H1 (cell line): Measurements from ENCODE around the gene CYP11A1. TPM values are rescaled to one million over a fixed set of nuclear protein-coding genes. Genes with fewer than 3 reads are reported as not detected.

Source experiments
- ATF3 ChIP-seq: IDR thresholded peaks from 2 replicates; pipeline ENCODE4 v1.6.1; 2011; ENCODE audit warnings: low read depth, mild to moderate bottlenecking, low read length; ENCODE audit not compliant: insufficient read depth
- BCL11A ChIP-seq, 2 experiments: IDR thresholded peaks; one replicate each; pipeline ENCODE4 v1.6.1; 2011; ENCODE audit warnings: low read depth in 2 of 2, low read length in 2 of 2, mild to moderate bottlenecking in 2 of 2
- BRCA1 ChIP-seq: IDR thresholded peaks from 2 replicates; pipeline ENCODE4 v1.6.1; 2012; ENCODE audit warnings: low read depth, low read length, improper control_type of control experiment
- CHD2 ChIP-seq: IDR thresholded peaks from 2 replicates; pipeline ENCODE4 v1.6.1; 2012; ENCODE audit warnings: low read length, improper control_type of control experiment
- CREB1 ChIP-seq: IDR thresholded peaks from 2 replicates; pipeline ENCODE4 v1.6.1; 2012; ENCODE audit warnings: inconsistent platforms
- CTBP2 ChIP-seq: IDR thresholded peaks from 2 replicates; pipeline ENCODE4 v1.7.0; 2011; ENCODE audit warnings: borderline replicate concordance, mild to moderate bottlenecking, moderate library complexity, mixed read lengths, low read length; ENCODE audit not compliant: insufficient read depth, insufficient read length
- E2F6 ChIP-seq: IDR thresholded peaks from 2 replicates; pipeline ENCODE4 v1.6.1; 2012; ENCODE audit warnings: inconsistent platforms
- EP300 ChIP-seq, 2 experiments: IDR thresholded peaks; 1 replicate in 1 of 2; 2 replicates in 1 of 2; pipeline ENCODE4 v1.6.1; 2011 to 2012; ENCODE audit warnings: low read depth in 2 of 2, low read length in 2 of 2, mild to moderate bottlenecking in 2 of 2, borderline replicate concordance in 1 of 2, inconsistent platforms in 1 of 2, moderate library complexity in 1 of 2
- FOSL1 ChIP-seq: IDR thresholded peaks from 2 replicates; pipeline ENCODE4 v1.6.1; 2011; ENCODE audit warnings: mild to moderate bottlenecking, low read depth, low read length, moderate library complexity; ENCODE audit not compliant: insufficient read depth
- HDAC6 ChIP-seq: IDR thresholded peaks from one replicate; pipeline ENCODE4 v1.7.1; 2012; ENCODE audit warnings: low read depth, mild to moderate bottlenecking, inconsistent platforms, low read length, moderate library complexity
- MAX ChIP-seq: IDR thresholded peaks from 2 replicates; pipeline ENCODE4 v1.6.1; 2012; ENCODE audit warnings: inconsistent platforms
- NANOG ChIP-seq: IDR thresholded peaks from 2 replicates; pipeline ENCODE4 v1.6.1; 2011; ENCODE audit warnings: low read length, low read depth, mild to moderate bottlenecking, inconsistent platforms; ENCODE audit not compliant: insufficient read depth, poor library complexity, severe bottlenecking
- NRF1 ChIP-seq: IDR thresholded peaks from 2 replicates; pipeline ENCODE4 v1.6.1; 2011; ENCODE audit warnings: mild to moderate bottlenecking, low read depth, low read length, improper control_type of control experiment
- RNF2 ChIP-seq: fragments of 200-900, 300-1000 bp; sonication (generic); IDR thresholded peaks from 2 replicates; pipeline ENCODE4 v1.7.1; 2016; ENCODE audit warnings: borderline replicate concordance, low read depth, mild to moderate bottlenecking, antibody characterized with exemption, low read length; ENCODE audit not compliant: poor library complexity, severe bottlenecking; ENCODE audit errors: missing control alignments
- SIN3A ChIP-seq, 2 experiments: IDR thresholded peaks in 1 of 2; conservative IDR thresholded peaks in 1 of 2; 2 replicates each; pipeline ENCODE4 v1.6.1; 2011 to 2012; ENCODE audit warnings: low read length in 2 of 2, improper control_type of control experiment in 1 of 2, low read depth in 1 of 2, mild to moderate bottlenecking in 1 of 2
- SP1 ChIP-seq: IDR thresholded peaks from 2 replicates; pipeline ENCODE4 v1.6.1; 2011; ENCODE audit warnings: low read depth, low read length
- SUZ12 ChIP-seq: fragments of 200-600 bp; sonication (generic); IDR thresholded peaks from 2 replicates; pipeline ENCODE4 v1.6.1; 2012; ENCODE audit warnings: mild to moderate bottlenecking, inconsistent platforms, low read length, moderate library complexity, mixed read lengths
- TCF12 ChIP-seq: IDR thresholded peaks from 2 replicates; pipeline ENCODE4 v1.6.1; 2011; ENCODE audit warnings: low read depth, mild to moderate bottlenecking, low read length
- polyA plus RNA-seq, 7 experiments: library from polyadenylated mRNA; depleted of rRNA in 3 of 7; stranded (reverse) in 5 of 7; unstranded in 2 of 7; fragments of >200 nt in 5 of 7; fragments of 200-250 nt in 2 of 7; gene quantifications; 1 replicate in 5 of 7; 2 replicates in 1 of 7; 4 replicates in 1 of 7; pipeline versions ENCODE4 v1.2.1 to v1.2.3, GENCODE V29; 2011 to 2013; ENCODE audit warnings: missing spikeins in 2 of 7, mixed read lengths in 2 of 7
- total RNA-seq: library from RNA; stranded (reverse); fragmentation: NEBNext Ultra II Directional; extraction: Animal tissue kit (Norgen Biotek cat#: 25700); gene quantifications from 2 replicates; pipeline ENCODE4 v1.2.1, GENCODE V29; 2021

The CYP11A1 gene
- total and polyA plus RNA-seq, 2 of the 8 experiments (the other 6 are each of a cell fraction or from before 2014, with no cell fraction given): 1.9 to 7.2 TPM

- TF ChIP-seq BCL11A (IDR thresholded peaks at IDR 0.05; ENCODE audit: low read depth in 2 of 2, low read length in 2 of 2) (no peak), NANOG (no peak), TCF12 (no peak), BRCA1 (no peak), CHD2 (peak; percentile 39; the same call in 1 of the 2 replicates), SUZ12 (no peak), FOSL1 (no peak), CTBP2 (no peak), E2F6 (peak; percentile 77), HDAC6 (no peak), SP1 (peak; percentile 72), MAX (peak; percentile 89), RNF2 (peak; percentile 34), EP300 (IDR thresholded peaks at IDR 0.05; ENCODE audit: borderline replicate concordance in 1 of 2, low read depth in 2 of 2, low read length in 2 of 2) (no peak), CREB1 (no peak), ATF3 (no peak), SIN3A (conservative IDR thresholded peaks at IDR 0.05 in 1 of 2, IDR thresholded peaks at IDR 0.05 in 1 of 2; ENCODE audit: low read depth in 1 of 2, low read length in 2 of 2) (peak in 1 of 2 experiments; percentile 57; a peak in 1 of 4 replicates), NRF1 (no peak)
Measured at GRCh38 chr15:74373731-74374647, 6.5 kb upstream of the CYP11A1 start (continued).
